GM21717 (cell line): ENCODE results near the gene MOXD1.

Source experiments
- ATAC-seq: cut with Tn5 transposase; IDR thresholded peaks from one replicate; pipeline ENCODE4 v1.9.1; 2021; ENCODE audit warnings: mild to moderate bottlenecking, moderate library complexity; ENCODE audit not compliant: unreplicated experiment

Gene MOXD1

DNA sequence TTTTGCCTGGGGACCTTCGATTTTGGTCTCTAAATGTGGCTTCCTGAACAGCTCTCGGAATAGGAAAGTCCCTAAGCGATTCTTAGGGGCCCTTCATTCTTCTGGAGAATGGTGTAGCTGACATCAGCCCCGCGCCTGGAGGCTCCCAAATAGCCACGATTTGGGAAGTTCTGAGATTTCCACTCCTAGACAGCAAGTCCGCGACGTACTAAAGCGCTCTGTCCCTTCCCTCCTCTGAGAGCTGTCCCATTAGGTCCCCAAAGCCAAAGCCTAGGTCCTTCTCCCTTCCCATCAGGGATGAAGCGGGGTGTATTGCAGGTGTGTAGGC lies 756 bp downstream of the MOXD1 start:
- ATAC-seq = no peak

DNA sequence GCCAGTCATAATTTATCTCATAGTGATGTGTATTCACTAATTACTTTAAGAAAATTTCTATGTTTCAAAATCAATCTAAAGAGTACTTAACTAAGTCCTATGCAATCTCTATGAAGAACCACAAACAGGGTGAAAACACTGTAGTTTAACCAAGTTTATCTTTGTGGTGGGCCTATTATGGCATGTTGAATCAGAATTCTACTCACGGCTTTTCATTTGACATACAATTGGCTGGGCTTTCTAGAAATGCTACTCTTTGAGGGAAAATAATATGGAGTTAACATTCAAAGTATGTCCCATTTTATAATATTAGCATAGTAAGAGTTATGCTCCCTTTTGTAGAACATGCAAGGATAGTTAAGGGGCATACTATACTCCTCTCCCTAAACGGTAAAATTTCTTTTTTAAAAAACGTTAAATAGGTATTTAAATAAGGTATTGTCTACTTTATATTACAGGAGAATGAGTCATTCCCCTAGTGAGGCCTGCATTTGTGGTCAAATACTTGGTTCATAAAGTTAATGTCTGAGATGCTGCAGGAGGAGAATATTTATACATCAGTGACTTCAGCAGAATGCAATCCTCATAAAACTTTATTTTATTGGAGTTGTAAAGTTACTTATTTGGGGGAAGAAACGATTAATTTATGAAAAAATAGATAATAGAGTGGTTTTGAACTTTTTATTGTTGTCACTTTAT lies 1.8 kb downstream of the MOXD1 start:
- ATAC-seq = no peak

GRCh38 chr6:132395015-132395597 lies 6.2 kb downstream of the MOXD1 start:
- no peak for ATAC-seq

DNA sequence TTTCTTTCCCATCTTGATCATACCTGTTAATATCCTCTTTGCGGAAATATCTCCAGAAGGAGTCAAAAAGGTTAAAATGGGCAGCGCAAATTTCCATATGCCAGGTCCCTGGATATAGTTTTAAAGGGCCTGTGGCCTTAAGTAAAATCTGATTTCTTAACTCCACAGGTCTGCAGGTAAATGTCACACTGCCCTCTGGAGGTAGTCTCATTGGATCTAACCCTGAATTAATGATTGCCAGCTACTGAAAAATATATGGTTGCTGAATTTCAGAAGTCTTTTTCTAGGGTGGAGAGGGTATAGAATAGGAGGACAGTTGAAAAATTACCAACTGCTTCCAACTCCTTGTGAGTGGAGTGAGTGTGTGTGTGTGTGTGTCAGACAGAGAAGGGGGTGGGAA lies 8.5 kb downstream of the MOXD1 start:
- no peak for ATAC-seq

DNA sequence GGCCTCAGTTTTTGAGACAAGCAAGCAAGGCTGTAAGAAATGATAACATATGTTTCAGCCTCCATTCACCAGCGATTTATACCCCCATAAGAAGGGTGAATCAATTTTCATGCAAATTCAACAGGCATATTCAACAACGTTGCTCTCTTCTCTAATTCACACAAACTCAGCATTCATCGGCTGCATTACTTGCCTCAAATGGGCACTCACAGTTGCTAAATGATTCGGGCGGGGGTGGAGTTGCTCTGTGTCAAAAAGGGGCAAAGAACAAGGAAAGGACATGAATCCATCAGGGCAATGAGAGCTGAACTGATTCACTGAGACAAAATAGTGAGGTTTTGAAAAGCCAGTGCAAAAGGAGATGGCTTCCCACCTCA lies 9.0 kb downstream of the MOXD1 start:
- ATAC-seq = no peak

- no peak for ATAC-seq
These were observed 9.6 kb downstream of the MOXD1 start for GRCh38 chr6:132391391-132392269.

- ATAC-seq = no peak
These were observed 10.8 kb downstream of the MOXD1 start for GRCh38 chr6:132390451-132390850.

GRCh38 chr6:132390017-132390416 lies 11.3 kb downstream of the MOXD1 start:
- ATAC-seq = no peak

GRCh38 chr6:132388291-132388690 lies 13.0 kb downstream of the MOXD1 start:
- no peak for ATAC-seq

- ATAC-seq = no peak
These were observed 18.6 kb downstream of the MOXD1 start for GRCh38 chr6:132382630-132383175.

GRCh38 chr6:132381381-132381780 lies 19.9 kb downstream of the MOXD1 start:
- no peak for ATAC-seq

DNA sequence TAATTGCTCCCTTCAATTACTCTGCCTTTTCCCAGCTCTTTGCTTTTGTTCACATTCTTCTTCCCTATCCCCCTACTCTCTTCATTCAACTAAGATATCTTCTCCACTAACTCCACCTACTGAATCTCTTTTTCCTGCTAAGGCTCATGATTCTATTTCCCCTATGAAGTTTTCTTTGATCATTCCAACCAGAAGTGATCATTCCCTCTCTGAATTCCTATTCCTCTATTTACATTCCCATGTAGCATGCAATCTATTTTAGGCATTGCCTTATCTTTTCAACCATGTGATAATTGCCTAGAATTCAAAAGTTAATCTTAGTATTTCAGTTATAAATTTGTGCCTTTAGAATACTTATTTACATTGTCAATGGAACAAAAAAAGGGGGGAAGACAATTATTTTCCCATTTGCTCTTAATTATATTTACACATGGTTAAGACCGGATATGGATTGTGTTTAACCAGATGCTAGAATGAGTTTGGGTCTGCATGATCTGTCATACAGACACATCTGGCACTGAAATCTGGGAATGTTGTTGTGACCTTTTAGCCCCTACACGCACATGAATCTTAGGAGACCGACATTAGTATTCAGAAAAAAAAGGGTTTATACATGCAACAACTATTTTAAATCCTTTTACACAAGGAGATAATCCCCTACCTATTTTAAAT lies 20.8 kb downstream of the MOXD1 start:
- ATAC-seq = no peak

DNA sequence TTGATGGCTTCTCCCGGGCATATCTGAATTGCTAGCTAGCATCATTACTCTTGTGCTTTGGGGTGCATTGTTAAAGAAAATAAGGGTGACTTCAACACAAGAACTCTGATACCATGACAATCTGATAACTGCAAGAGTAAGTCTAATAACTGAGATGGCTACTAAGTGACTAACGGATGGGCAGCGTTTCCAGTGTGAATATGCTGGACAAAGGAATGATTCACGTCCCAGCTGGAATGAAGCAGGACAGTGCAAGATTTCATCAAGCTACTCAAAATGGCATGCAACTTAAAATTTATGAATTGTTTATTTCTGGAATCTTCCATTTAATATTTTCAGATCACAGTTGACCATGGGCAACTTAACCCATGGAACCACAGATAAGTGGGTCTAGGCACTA lies 31.7 kb downstream of the MOXD1 start:
- ATAC-seq = no peak

DNA sequence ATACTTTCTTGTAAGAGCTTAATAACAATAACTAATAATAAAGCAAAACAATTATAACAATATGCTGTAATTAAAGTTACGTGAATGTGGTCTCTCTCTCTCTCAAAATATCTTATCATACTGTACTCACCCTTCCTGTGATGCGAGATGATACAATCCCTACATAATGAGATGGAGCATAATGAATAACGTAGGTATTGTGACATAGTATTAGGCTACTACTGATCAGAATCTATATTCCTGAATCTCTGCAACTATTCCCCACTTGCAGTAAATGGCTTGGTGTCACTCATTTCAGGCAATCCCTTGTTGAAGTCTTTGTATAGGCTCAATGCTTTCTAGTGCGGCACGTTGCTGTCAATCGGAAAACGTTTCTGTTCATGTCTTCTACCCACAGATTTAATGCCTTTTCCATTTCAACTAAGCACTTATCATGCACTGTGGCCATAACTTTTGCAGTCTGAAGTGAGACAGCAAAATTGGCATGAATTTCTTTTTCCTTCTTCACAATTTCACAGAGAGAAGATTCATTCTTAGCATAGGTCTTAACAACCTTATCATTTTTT lies 32.3 kb downstream of the MOXD1 start:
- no peak for ATAC-seq

GRCh38 chr6:132365281-132365907 lies 35.9 kb downstream of the MOXD1 start:
- peak; percentile 96 for ATAC-seq

GRCh38 chr6:132364306-132365074 lies 36.8 kb downstream of the MOXD1 start:
- no peak for ATAC-seq

- ATAC-seq = no peak
These were observed 38.7 kb downstream of the MOXD1 start for GRCh38 chr6:132362442-132363185.

GRCh38 chr6:132361101-132361500 lies 40.2 kb downstream of the MOXD1 start:
- no peak for ATAC-seq

- ATAC-seq = no peak
These were observed 41.4 kb downstream of the MOXD1 start for GRCh38 chr6:132359886-132360285.
